NCI-H2171 treated with DMSO at 0.1 percent for 48 hours (cell line): ENCODE measurements around the gene ZNF629.

Source experiments
- DNase-seq: peaks from one replicate; lab custom pipeline; 2025; lab: John Stamatoyannopoulos, UW

ZNF629 gene

GRCh38 chr16:30786115-30786935 lies 680 bp downstream of the ZNF629 start:
- DNase-seq: no peak

GRCh38 chr16:30785126-30786106 lies 1.6 kb downstream of the ZNF629 start:
- DNase-seq: no peak

GRCh38 chr16:30784215-30784614 lies 2.8 kb downstream of the ZNF629 start:
- no peak for DNase-seq

GRCh38 chr16:30783280-30784109 lies 3.5 kb downstream of the ZNF629 start:
- DNase-seq: no peak

GRCh38 chr16:30782486-30783279 lies 4.3 kb downstream of the ZNF629 start:
- DNase-seq: no peak

GRCh38 chr16:30780549-30780948 lies 6.5 kb downstream of the ZNF629 start:
- DNase-seq: no peak

- no peak for DNase-seq
Measured at GRCh38 chr16:30780021-30780420, 7.0 kb downstream of the ZNF629 start.

- DNase-seq: no peak
Measured at GRCh38 chr16:30779596-30779995, 7.4 kb downstream of the ZNF629 start.

GRCh38 chr16:30778549-30779244 lies 8.3 kb downstream of the ZNF629 start:
- no peak for DNase-seq

- no peak for DNase-seq
Measured at GRCh38 chr16:30777591-30778297, 9.3 kb downstream of the ZNF629 start.

GRCh38 chr16:30775392-30776188 lies 11.4 kb downstream of the ZNF629 start:
- DNase-seq: peak; percentile 75

- no peak for DNase-seq
Measured at GRCh38 chr16:30775131-30775391, 11.9 kb downstream of the ZNF629 start.

- DNase-seq: no peak
Measured at GRCh38 chr16:30774367-30775130, 12.5 kb downstream of the ZNF629 start.

GRCh38 chr16:30773826-30774225 lies 13.2 kb downstream of the ZNF629 start:
- DNase-seq: no peak

- DNase-seq: no peak
Measured at GRCh38 chr16:30771726-30772125, 15.3 kb downstream of the ZNF629 start.

GRCh38 chr16:30769379-30770089 lies 17.5 kb downstream of the ZNF629 start:
- no peak for DNase-seq

GRCh38 chr16:30768583-30769181 lies 18.3 kb downstream of the ZNF629 start:
- no peak for DNase-seq
